Suprapubic skin (tissue), 4 donors: ENCODE data around the gene SMIM5. TPM values are rescaled to one million over a fixed set of nuclear protein-coding genes. Genes with fewer than 3 reads are reported as not detected.
A peak's percentile ranks its signal among the peaks of the same experiment; 100 is the strongest.

Experiments
- DNase-seq, 2 donors: peaks; one replicate each; pipeline ENCODE4 v3.0.0-alpha.2; 2019; ENCODE audit warnings: low spot score in 2 of 2
- H3K27ac ChIP-seq: fragments of 200-600 bp; sonication (generic); one replicate; pipeline ENCODE4 v1.5.1; 2019
- H3K27me3 ChIP-seq: fragments of 200-600 bp; sonication (generic); one replicate; pipeline ENCODE4 v1.5.1; 2019
- H3K36me3 ChIP-seq: fragments of 200-600 bp; sonication (generic); one replicate; pipeline ENCODE4 v1.5.1; 2019
- H3K4me1 ChIP-seq: fragments of 200-600 bp; sonication (generic); one replicate; pipeline ENCODE4 v1.5.1; 2019
- H3K4me3 ChIP-seq: fragments of 200-600 bp; sonication (generic); one replicate; pipeline ENCODE4 v1.5.1; 2019; ENCODE audit warnings: mild to moderate bottlenecking
- H3K9me3 ChIP-seq: fragments of 200-600 bp; sonication (generic); one replicate; pipeline ENCODE4 v1.5.1; 2019
- EP300 ChIP-seq: sonication (generic); formaldehyde crosslinking; IDR thresholded peaks from one replicate; pipeline ENCODE4 v1.6.1; 2017; ENCODE audit warnings: antibody characterized with exemption
- POLR2A ChIP-seq, 2 donors: fragments of 450-650 bp; IDR thresholded peaks; one replicate each; pipeline ENCODE4 v1.6.1; 2017; ENCODE audit warnings: antibody characterized with exemption in 2 of 2, mild to moderate bottlenecking in 2 of 2, moderate library complexity in 2 of 2
- POLR2AphosphoS5 ChIP-seq, 3 donors: sonication (generic); formaldehyde crosslinking; IDR thresholded peaks; one replicate each; pipeline ENCODE4 v1.6.1; 2017; ENCODE audit warnings: antibody characterized with exemption in 3 of 3
- WGBS: methylation state at CpG from one replicate; pipeline ENCODE4 v1.1.5; 2018; 5-methylcytosine and 5-hydroxymethylcytosine counted together
- total RNA-seq, 4 donors: library from RNA; depleted of rRNA; stranded (reverse); fragments of >200 nt; gene quantifications; one replicate each; pipeline ENCODE4 v1.1.0, GENCODE V29; 2016
- TF ChIP-seq, protein P1 (sequence below), 2 donors: fragments of 200-600 bp in 1 of 2; fragments of 450-650 bp in 1 of 2; sonication (generic) in 1 of 2; IDR thresholded peaks; one replicate each; pipeline ENCODE4 v1.5.1; 2016 to 2019; ENCODE audit warnings: antibody characterized with exemption in 2 of 2, mild to moderate bottlenecking in 1 of 2, moderate library complexity in 1 of 2

SMIM5 gene
- total RNA-seq, 4 donors from 2014 or later, result 1.7 to 11.8 (median 8.6) TPM

DNA sequence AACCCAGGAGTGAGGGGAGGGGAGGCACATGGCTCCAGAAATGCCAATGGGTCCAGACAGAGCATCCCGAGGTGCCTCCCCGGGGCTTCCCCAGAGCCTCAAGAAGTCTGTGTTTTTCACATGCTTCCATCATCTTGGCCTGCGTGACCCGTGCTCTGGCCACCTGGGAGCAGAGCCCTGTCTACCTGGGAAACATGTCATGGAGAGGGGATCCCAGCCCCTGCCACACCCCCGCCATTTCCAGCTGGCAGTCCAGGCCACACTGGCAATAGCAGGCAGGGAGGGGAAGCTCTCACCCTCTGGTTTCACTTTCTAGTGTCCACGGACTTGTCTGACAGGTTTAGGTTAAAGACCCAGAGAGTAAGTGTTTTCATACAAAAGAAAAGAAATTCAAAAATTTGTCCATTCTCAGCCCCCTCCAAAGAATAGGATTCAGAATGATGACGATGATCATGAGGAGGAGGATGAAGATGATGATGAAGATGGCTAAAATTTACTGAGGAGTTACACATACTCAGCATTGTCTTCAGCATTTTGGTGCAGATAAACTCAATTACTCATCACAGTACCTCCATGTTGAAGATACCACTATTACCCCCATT is 9.0 kb downstream of the SMIM5 start:
- H3K4me3 ChIP-seq, result no peak overlapping the region
- WGBS, result 62% methylated on average over 7 of the region's 7 CpGs
- no peak for DNase-seq

DNA sequence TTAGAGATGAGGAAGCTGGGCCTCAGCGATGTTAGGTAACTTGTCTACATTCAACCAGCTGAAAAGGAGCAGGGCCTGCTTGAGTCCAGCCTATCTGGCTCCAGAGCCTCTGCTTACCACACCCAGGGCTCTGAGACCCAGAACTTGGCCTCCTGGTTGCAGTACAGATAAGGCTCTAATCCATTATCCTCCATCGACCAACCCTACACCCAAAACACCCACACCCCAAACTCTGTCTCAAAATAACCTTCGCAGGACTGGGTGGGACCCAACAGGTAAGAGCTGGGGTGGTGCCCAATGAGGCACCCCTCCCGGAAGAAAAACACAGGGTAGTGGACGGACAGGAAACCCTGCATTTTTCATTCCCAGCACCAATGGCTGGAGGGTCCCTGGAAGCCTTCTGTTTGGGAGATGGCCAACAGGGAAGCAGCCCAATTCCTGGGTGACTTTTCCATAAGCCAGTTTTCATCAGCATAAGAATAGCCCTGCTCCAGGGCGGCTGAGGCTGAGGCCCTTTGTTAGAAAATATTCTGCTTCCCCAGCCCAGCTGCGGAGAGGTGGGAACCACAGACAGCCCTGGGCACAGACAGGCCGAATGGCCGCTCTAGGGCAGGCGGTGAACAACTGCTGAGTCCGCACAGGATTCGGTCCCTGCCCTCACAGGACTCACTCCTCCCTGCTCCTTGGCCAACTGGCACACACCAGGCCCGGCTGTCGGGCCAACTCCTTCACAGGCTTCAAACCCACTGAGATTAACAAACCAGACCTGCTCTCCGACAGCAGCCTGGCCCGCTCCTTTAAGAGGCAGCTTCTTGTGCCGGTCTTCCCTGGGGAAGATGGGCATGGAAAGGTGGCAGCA is 9.8 kb downstream of the SMIM5 start:
- DNase-seq, result peak in 1 of 2 donors; percentile 59
- Histone ChIP-seq H3K27ac (peak overlapping the region; percentile 62), H3K36me3 (peaks cover under 1% of the 10 kb centered on the region), H3K4me1 (peaks cover 71% of the 10 kb centered on the region), H3K4me3 (no peak overlapping the region), H3K9me3 (no peaks in the 10 kb centered on the region), H3K27me3 (no peaks in the 10 kb centered on the region)
- TF ChIP-seq EP300 (no peak), POLR2AphosphoS5 (IDR thresholded peaks at IDR 0.05) (no peak), POLR2A (IDR thresholded peaks at IDR 0.05) (no peak)
- TF ChIP-seq, protein P1, sequence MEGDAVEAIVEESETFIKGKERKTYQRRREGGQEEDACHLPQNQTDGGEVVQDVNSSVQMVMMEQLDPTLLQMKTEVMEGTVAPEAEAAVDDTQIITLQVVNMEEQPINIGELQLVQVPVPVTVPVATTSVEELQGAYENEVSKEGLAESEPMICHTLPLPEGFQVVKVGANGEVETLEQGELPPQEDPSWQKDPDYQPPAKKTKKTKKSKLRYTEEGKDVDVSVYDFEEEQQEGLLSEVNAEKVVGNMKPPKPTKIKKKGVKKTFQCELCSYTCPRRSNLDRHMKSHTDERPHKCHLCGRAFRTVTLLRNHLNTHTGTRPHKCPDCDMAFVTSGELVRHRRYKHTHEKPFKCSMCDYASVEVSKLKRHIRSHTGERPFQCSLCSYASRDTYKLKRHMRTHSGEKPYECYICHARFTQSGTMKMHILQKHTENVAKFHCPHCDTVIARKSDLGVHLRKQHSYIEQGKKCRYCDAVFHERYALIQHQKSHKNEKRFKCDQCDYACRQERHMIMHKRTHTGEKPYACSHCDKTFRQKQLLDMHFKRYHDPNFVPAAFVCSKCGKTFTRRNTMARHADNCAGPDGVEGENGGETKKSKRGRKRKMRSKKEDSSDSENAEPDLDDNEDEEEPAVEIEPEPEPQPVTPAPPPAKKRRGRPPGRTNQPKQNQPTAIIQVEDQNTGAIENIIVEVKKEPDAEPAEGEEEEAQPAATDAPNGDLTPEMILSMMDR (IDR thresholded peaks at IDR 0.05), result no peak
- 67% methylated on average over 13 of the region's 17 CpGs for WGBS

More for the DNA sequence above, 9.0 kb downstream of the SMIM5 start:
- Histone ChIP-seq H3K4me1 (peaks cover 71% of the 10 kb centered on the region), H3K36me3 (no peaks in the 10 kb centered on the region), H3K9me3 (no peaks in the 10 kb centered on the region), H3K27me3 (no peaks in the 10 kb centered on the region), H3K27ac (peak overlapping the region; percentile 58)
- TF ChIP-seq EP300, result no peak
- TF ChIP-seq, protein P1 (IDR thresholded peaks at IDR 0.05), result no peak
- TF ChIP-seq POLR2AphosphoS5 (IDR thresholded peaks at IDR 0.05), result no peak
- TF ChIP-seq POLR2A (IDR thresholded peaks at IDR 0.05), result no peak

DNA sequence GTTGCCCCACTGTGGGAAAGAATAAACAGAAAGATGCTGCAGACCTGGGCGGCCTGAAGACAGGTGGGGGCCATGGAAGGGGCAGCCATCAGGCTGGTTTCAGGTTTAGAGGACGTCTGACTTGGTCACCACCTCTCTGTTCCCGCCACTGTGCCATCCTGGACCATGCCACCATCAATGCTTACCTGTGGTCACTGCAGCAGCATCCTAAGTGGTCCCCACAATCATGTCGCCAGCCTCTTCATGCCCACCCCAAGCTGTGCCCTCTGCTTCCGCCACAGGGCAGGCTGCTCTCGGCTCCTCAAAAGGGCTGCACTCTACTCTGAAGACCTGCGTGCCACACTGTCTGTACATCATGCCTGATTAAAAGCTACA is 10.4 kb downstream of the SMIM5 start:
- no peak for DNase-seq
- no peaks in the 10 kb centered on the region for H3K27me3 ChIP-seq
- H3K27ac ChIP-seq, result peak overlapping the region; percentile 62
- no peak overlapping the region for H3K4me3 ChIP-seq
- H3K9me3 ChIP-seq, result no peaks in the 10 kb centered on the region
- WGBS, result 76% methylated on average over 7 of the region's 7 CpGs
- TF ChIP-seq POLR2AphosphoS5 (IDR thresholded peaks at IDR 0.05) (no peak), POLR2A (IDR thresholded peaks at IDR 0.05) (no peak), EP300 (no peak)
- TF ChIP-seq, protein P1 (IDR thresholded peaks at IDR 0.05), result no peak
- H3K36me3 ChIP-seq, result peaks cover 7% of the 10 kb centered on the region
- H3K4me1 ChIP-seq, result peaks cover 71% of the 10 kb centered on the region

DNA sequence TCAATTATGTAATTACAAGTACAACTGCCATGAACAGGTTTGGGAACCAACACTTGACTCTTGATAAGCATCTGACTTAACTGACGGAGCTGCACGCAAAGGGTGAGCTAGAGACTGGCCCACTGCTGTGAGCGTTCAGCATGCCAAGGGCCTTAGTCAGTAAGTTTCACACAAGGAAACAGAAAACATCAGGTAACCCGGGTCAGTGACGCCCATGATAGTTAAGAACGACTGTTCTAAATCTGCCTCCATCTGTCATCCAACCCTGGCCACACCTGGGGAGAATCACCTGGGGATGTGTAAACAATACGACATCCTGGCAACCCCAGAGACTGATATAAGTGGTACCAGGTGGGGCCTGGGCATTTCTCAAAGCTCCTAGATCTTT is 12.3 kb downstream of the SMIM5 start:
- H3K27me3 ChIP-seq, result no peaks in the 10 kb centered on the region
- DNase-seq, result no peak
- H3K4me3 ChIP-seq, result no peak overlapping the region
- WGBS, result 54% methylated on average over 6 of the region's 7 CpGs
- H3K4me1 ChIP-seq, result peaks cover 59% of the 10 kb centered on the region
- no peaks in the 10 kb centered on the region for H3K9me3 ChIP-seq
- peak overlapping the region; percentile 63 for H3K27ac ChIP-seq
- TF ChIP-seq, protein P1 (IDR thresholded peaks at IDR 0.05), result no peak
- TF ChIP-seq POLR2A (IDR thresholded peaks at IDR 0.05) (no peak), POLR2AphosphoS5 (IDR thresholded peaks at IDR 0.05) (no peak), EP300 (no peak)
- peaks cover 26% of the 10 kb centered on the region for H3K36me3 ChIP-seq

DNA sequence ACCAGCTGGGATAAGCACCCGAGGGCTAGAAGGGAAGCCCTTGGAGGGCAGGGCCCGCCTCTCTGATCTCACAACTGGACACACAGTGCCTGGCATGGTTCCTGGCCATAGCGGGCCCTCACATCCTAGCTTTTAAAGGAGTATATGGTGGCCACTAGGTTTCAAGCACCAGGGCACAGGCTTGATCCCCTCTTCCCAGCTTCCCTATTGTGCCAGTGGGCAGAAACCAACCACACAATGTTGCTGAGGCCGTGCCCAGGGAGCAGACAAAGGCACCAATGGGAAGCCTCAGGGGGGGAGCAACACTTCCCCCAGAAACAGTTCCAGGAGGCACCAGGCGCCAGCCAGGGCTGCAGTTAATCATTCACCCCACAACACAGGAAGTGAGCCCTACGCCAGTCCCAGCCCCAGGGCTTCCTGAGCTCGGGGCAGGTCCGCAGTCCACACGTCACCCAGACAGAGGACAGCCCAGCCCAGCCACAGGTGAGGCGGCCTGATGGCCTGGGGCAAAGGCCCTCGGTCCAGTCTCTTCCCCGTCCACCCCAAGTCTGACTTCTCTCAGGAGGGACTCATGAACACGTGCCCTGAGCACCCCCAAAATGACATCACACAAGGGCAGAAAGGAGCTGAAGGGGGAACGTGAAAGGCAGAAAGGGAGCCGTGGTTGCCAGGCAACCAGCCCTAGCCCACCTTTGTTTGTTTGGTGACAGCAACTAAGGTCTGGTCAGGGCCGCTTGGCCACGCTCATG is 12.8 kb downstream of the SMIM5 start:
- TF ChIP-seq POLR2A (IDR thresholded peaks at IDR 0.05), result no peak
- TF ChIP-seq, protein P1 (IDR thresholded peaks at IDR 0.05), result no peak
- no peak for TF ChIP-seq POLR2AphosphoS5 (IDR thresholded peaks at IDR 0.05)
- TF ChIP-seq EP300, result no peak
- Histone ChIP-seq H3K36me3 (peaks cover 31% of the 10 kb centered on the region), H3K9me3 (no peaks in the 10 kb centered on the region), H3K4me1 (peaks cover 54% of the 10 kb centered on the region), H3K27ac (peak overlapping the region; percentile 63), H3K27me3 (no peaks in the 10 kb centered on the region), H3K4me3 (no peak overlapping the region)
- DNase-seq, result no peak
- 73% methylated on average over 8 of the region's 17 CpGs for WGBS
